ENCODE measurements around the gene LRRN2.
"Not testable (repeated sequence)": the region's sequence is repeated elsewhere in the genome, so short reads cannot be mapped to it uniquely, and the experiment has no call there.

Gene LRRN2

DNA sequence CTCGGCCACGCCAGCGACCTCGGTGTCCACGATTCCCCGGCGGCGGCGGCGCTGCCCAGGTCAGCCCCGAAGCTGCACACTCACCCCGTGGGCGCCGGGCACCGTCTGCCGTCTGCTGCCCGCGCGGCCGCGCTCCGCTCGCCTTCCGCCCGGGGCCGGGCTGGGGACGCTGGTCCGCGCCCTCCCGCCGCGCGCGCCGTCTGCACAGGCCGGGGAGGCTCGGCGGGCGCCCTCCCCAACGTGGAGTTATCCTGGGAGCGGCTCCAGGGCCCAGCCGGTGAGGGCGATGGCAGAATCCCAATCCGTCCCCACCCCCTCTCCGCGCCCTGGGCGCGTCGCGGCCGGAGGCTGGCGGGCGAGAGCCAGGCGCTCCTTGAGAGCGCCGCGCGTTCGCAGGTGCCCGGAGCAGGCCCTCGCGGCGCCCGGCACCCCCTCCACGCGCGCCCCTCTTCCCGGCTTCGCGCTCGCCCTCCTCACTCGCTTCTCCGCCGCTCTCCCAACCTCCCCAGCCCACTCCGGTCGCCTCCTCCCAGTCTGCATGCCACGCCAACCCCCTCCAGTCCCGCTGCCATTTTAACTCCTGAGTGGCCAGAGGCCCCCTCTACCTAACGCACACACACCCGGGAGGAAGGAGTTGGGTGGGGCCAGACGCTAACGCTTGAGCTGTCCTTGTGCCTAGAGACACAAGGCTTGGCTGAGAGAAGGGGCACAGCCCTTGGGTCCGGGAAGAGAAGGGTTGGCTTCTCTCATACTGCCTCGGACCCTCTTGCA lies at the start of gene LRRN2:
Gene LRRN2, minus strand, starts transcription at position 503 of the 771 bp plus-strand sequence. CDS start 65,746 bp downstream, outside the sequence.
- peak; percentile 9 for DNase-seq

DNA sequence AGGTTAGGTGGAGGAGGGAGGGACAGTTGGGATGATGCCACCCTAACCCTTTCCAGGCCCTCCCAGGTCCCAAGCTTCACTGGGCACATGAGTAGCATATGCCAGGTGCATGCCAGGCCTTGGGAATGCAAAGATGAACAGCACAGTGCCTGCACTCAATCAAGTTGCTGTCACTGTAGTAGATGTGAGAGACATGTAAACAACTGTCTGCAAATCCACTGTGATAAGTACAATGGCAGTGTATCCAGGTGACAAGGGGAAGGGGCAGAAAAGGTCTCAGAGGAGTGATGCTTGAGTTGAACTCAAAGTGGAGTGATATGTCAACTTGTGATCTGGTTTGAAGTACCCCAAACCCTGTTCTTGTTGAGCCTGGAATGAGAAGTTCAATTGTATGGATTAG lies 49.5 kb upstream of the LRRN2 start:
- DNase-seq: no peak

- no peak for DNase-seq
These were observed 48.5 kb upstream of the LRRN2 start for GRCh38 chr1:204733869-204734596.

GRCh38 chr1:204733289-204733688 lies 47.8 kb upstream of the LRRN2 start:
- no peak for DNase-seq

DNA sequence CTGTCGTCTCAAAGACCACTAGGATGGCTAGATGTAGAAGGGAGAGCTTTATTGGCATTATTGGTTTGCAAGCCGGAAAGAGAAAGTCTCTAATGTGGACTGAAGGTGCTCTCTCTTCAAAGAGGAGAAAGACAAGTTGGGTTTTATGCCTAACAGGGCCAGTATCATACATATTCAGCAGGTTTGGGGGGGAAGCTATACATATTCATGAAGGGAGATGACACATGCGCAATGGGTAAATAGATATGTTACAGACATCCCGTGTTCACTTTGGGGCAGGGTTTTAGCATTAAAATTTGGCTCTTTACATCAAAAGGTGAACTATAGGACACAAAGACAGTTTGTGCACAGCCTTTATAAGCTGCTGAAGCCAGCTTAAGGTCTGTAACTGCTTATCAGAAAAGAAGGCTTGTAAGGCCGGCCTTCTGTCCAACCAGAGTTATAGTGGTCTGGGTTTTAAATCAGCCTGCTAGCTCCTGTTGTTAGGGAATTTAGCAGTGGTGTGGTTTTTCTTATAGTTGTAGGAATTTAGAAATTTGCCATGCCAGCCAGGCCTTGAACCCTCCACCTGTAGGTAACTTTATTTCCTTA lies 46.5 kb upstream of the LRRN2 start:
- no peak for DNase-seq

- DNase-seq: no peak
These were observed 46.0 kb upstream of the LRRN2 start for GRCh38 chr1:204731509-204731908.

DNA sequence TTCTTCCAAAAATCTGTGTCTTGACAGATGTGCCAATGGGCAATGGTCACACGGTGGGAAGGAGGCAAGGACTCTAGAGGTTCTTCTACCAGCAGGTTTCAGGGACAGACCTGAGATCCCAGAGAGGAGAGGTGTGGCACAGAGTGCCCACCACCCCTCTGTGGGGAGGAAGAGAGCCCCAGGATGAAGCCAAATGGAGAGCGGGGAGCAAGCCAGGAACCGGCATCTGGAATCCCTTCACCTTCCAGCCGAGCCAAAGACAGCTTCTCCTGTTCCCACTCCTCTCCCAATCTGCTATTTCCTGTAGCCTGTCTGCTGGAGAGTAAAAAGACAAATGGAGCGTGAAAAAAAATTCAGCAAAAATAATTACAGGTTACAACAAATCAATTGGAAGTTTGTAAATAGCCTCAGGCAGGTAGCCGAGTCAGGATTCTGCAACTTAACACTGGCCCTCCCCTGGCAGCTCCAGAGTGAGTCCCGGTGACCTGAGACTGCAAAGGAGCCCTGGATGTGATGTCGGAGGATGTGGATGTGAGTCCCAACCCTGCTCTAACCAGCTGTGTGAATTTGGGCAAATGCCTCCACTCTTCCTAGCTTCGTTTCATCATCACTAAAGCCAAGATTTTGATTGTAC lies 45.4 kb upstream of the LRRN2 start:
- DNase-seq: no peak

- no peak for DNase-seq
These were observed 44.0 kb upstream of the LRRN2 start for GRCh38 chr1:204729516-204729915.

DNA sequence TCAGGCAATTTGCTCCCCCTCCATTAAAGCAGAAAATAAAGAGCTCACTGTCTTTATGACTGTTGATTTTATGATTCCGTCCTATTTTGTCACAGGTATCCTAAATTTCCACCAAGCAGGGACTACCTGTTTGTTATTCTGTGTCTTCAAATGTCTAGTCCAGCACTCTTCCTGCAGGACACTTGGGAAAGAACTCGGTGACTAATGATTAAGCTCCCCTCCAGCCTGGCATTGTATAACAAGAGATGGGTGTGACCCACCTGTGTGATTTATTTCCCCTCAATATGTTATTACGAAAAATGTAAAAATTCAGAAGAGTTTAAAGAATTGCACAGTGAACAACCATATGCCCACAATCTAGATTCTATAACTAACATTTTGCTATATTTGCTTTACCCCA lies 42.9 kb upstream of the LRRN2 start:
- DNase-seq: no peak

GRCh38 chr1:204728045-204728444 lies 42.5 kb upstream of the LRRN2 start:
- no peak for DNase-seq

DNA sequence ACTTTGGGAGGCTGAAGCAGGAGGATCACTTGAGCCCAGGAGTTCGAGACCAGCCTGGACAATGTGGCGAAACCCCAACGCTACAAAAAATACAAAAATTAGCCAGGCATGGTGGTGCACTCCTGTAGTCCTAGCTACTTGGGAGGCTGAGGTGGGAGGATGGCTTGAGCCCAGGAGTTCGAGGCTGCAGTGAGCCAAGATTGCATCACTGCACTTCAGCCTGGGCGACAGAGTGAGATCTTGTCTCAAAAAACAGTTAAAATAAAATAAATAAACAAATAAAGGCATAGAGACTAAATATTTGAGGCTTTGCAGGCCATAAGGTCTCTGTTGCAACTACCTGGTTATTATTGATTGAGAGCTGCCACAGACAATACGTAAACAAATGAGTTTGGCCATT lies 41.9 kb upstream of the LRRN2 start:
- DNase-seq: not testable (repeated sequence)

DNA sequence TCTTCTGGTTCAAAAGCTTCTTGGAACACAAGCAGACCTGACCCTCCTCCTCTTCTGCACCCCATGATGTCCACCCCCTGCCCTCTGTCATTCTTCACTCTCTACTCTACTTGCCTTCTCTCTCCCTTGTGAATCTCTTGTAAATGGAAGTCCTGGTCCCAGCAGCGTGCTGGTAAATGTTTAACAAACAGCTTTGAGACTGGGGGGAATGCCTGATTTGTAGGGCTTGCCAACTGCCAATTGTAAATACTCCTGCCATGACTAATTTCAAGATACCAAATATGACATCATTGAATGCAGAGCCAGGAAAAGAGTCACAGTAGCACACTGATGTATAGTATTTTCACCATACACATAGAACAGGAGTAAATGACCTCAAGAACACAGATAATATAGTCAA lies 40.9 kb upstream of the LRRN2 start:
- peak; percentile 65 for DNase-seq

DNA sequence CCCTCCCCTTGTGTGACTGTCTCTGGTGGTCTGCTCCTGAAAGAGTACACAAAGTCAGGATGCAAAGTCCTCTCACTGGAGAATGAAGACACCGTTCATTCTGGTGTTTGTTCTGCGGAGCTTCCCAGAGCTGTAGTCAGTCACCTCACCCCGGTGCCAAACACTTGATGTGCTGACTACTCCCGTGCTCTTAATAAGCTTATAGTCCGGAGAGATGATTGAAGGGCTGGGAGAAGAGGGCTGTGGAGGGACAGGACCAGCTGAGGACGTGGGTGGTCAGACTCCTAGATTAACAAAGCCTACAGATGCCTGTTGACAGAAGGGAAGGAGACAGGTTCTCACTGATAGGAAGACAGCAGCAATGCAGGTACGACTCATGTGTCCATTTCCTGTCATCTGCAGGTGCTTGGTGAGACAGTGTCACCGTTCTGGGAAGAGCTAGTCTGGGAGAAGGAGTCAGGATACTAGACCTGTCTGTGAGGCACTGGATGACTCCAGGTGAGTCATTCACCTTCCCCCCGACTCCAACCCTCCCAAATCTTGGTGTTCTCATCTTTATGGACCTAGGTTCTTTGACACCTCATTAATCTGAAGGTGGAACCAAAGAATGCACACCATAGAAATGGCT lies 40.4 kb upstream of the LRRN2 start:
- DNase-seq: no peak

DNA sequence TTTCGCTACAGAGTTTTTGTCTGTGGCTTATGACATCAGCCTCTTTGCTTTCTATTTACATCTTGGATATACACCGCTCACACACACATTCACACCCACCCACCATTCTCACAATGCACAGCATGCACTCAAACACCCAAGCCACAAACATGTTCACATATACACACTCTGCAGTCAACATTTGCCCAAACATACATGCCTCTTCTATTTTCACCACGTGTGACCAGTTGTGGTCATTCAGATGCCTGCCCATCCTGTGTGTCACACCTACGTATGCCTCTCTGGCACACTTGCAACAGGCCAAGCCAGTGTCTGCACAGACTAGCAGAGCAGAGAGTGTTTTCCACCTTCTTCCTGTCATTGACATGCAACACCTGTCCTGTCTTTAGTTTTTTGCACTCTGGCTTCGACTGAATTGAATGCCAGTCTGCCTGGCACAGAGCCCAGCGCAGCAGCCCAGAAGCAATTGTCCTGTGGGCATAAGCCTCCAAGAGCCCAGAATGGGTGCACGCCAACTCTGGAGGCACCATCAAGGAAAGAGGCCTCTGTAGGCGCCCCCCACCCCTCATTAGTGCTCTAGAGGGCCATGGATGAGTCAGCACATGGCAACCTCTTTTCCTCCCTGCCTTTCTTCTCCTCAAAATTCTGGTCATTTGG lies 37.7 kb upstream of the LRRN2 start:
- DNase-seq: no peak

DNA sequence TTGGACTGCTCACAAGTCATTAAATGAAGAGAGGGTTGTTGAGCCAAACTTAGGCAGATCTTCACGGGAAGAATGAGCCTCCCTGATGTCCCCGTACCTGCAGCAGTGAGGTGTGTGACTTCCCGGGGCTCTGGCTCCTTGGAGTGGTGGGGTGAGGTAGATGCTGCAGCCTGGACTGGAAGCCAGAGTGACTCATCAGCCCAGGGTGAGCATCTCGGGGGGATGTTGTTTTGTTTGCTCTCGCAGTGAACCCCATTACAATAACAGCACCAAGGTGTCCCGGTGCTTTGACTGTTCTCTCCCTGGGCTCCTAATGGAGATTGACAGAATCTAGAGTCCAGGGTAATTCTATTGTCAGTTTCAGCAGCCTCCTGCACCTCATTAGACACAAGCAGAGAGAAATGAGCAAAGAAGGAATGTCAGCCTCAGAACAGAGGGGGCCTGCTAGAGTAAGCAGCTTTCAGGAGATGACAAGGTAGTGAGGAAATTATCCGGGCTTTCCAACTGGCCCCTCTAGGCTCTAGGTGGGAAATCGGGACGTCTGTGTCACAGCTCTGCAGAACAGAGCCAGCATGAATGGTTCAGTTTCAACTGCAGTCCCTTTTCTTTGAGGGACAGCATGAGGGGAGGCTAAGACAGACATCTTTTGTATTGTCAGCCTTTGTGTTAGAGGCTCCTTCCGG lies 36.0 kb upstream of the LRRN2 start:
- DNase-seq: no peak

GRCh38 chr1:204716660-204717059 lies 31.1 kb upstream of the LRRN2 start:
- no peak for DNase-seq

GRCh38 chr1:204714861-204715511 lies 29.4 kb upstream of the LRRN2 start:
- no peak for DNase-seq

GRCh38 chr1:204714194-204714860 lies 28.8 kb upstream of the LRRN2 start:
- DNase-seq: no peak

DNA sequence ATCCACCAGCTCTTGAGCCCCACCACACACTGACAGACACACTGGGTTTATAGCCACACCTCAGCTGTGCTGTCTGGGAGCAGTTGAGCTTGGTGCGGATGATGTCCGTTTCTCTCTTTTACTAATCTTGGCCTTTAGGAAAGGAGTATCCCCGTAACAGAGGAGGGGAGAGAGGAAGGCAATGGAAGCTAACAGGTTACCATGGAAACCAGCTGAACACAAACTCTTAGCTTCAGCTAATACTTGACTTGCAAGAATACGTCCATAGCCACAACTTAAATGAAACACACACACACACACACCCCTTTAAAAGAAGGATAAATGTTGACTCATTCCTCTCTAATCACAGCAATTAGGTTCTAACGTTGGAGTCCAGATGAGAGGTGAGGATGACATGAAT lies 28.0 kb upstream of the LRRN2 start:
- no peak for DNase-seq

- DNase-seq: no peak
These were observed 27.3 kb upstream of the LRRN2 start for GRCh38 chr1:204712708-204713430.

Measured in EL (cell line).